HS-27A (cell line): Measurements from ENCODE around the gene PROX1.

ENCODE experiments used
- DNase-seq: peaks from one replicate; pipeline ENCODE4 v3.0.0-alpha.2; 2012; ENCODE audit warnings: low read depth, missing footprints

PROX1 gene

GRCh38 chr1:213987927-213988506, at the start of gene PROX1:
TSS of gene PROX1 (plus strand) at chr1:213987973. CDS start at chr1:213996536, 8,563 bp downstream.
- DNase-seq, result no peak

DNA sequence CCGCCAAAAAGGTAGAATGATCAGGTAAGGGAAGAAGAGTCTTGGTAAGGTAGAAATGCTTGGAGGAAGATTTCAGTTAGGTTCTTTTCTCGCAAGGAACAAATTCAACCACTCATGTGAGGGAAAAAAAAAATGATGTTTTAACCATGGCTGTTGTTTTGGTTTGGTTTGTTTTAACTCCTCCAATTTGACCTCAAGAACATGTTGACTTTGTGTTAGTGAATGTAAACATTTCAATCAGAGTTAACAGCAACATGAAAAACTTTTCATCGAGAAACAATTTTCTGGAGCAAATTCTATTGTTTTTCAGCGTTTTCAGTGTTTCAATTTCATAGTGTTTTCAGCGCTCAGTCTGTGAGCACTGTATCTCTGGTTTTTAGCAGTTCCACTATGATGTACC, 49.0 kb upstream of the PROX1 start:
- DNase-seq, result no peak

DNA sequence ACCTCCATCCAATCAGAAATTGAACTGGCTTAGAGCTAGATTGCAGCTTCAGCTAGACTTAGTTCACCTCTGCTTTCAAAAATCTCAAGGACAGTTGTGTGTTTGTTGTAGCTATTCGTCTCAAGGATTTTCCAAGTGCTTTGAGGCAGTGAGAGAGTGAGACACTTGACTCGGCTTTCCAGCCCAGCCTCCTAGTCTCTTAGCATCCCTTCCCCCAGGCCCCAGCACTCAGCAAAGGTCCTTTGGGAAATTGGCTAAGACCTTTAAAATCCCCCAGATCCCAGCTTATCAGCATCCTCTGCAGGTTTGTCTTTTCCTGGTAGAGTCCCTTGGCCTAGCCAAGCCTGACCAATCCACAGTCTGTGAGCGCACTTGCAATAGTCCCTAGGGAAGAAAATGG, 47.9 kb upstream of the PROX1 start:
- DNase-seq, result no peak

GRCh38 chr1:213940947-213941346, 46.8 kb upstream of the PROX1 start:
- DNase-seq, result no peak

GRCh38 chr1:213942061-213942460, 45.7 kb upstream of the PROX1 start:
- DNase-seq, result no peak

- no peak for DNase-seq
Observed at GRCh38 chr1:213947200-213947801, 40.5 kb upstream of the PROX1 start.

- no peak for DNase-seq
Observed at GRCh38 chr1:213951876-213952275, 35.9 kb upstream of the PROX1 start.

GRCh38 chr1:213953806-213954205, 34.0 kb upstream of the PROX1 start:
- no peak for DNase-seq

GRCh38 chr1:213956295-213956770, 31.4 kb upstream of the PROX1 start:
- no peak for DNase-seq

DNA sequence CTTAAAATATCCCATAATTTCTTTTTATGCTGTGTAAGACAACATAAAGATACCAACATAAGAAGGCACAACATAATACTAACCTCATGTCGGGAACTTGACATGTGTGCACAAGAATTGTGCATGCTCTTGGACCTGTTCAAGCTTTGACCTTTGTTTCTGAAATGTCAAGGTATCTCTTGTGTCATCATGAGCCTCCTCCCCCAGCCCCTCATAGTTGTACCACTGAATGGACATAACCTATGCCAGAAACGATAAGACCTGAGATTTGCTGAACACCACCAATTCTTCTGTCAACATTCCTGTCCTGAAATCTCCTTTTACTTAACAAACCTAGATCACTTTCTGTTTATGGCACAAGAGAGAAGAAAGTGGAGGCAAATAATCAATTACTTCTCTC, 29.4 kb upstream of the PROX1 start:
- DNase-seq, result no peak

DNA sequence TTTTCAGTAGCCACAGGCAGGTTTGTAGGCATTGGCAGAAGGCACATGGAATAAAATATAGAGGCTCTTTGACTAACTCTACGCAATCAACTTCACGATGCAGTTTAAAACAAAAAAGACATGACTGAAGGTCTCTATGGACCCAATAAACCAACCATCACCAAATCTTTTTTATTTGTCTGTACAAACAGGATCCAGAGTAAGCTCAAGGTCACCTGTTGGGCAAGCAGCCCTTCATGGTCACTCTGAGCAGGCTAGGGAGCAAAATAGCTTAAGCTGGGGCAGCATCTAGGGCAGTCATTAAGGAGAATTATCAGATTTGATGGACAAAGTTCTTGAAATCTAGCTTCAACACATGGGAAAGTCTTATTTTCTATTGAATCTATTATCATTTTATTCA, 26.8 kb upstream of the PROX1 start:
- DNase-seq, result no peak

DNA sequence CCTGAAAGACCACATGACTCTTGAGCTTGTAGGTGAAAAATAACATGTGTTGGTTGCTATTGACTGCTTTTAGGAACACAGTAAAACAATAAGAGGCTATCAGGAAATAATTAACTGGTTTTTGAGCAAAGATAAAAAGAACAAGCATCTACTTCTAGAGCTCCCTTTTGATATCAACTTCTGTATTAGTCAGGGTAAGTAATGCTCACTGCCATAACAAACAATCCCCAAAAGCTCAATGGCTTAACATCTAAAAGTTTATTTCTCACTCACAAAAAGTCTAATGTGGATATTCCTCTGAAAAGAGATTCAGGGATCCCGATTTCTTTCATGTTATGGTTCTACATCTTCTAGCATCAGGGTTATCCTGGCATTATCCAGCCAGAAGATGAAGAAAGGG, 25.3 kb upstream of the PROX1 start:
- DNase-seq, result no peak

DNA sequence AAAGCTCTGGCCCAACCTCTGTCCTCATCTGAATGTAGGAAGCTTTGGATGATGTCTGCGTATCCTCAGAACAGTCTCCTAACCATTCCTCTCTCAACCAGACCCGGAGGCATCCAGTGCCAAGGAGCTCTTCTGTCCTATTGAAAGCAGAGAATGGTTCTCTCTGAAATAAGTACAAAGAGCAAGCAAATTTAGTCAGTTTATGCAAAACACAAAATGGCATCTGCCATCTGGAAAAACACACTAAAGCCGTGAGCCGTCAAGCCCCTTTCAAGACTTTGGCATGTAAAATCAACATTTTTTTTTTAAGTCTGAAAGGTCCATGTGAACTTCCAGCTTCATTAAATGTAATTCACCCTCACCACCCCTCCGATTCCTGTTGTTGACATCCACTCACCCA, 21.7 kb upstream of the PROX1 start:
- DNase-seq, result no peak

GRCh38 chr1:213968146-213968825, 19.5 kb upstream of the PROX1 start:
- DNase-seq, result no peak

GRCh38 chr1:213969958-213970555, 17.7 kb upstream of the PROX1 start:
- DNase-seq, result no peak

- no peak for DNase-seq
Observed at GRCh38 chr1:213972141-213972540, 15.6 kb upstream of the PROX1 start.

DNA sequence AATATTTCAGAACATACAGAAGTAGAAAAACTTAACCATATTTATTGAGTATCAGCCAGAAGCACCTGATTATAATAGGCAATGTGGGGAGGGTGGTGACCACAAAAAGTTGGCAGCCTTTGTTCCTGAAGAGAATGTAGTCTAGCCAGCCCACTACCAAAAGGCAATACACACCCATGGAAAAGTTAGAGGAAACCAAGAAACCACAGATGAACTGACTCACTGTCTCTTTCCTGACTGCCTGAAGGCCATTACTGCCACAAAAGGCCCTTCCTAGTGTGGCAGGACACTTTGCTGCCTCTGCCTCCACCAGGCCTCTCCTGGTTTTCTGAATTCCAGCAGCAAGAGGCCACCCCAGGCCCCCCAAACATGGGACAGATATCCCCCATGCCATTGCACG, 14.6 kb upstream of the PROX1 start:
- no peak for DNase-seq

DNA sequence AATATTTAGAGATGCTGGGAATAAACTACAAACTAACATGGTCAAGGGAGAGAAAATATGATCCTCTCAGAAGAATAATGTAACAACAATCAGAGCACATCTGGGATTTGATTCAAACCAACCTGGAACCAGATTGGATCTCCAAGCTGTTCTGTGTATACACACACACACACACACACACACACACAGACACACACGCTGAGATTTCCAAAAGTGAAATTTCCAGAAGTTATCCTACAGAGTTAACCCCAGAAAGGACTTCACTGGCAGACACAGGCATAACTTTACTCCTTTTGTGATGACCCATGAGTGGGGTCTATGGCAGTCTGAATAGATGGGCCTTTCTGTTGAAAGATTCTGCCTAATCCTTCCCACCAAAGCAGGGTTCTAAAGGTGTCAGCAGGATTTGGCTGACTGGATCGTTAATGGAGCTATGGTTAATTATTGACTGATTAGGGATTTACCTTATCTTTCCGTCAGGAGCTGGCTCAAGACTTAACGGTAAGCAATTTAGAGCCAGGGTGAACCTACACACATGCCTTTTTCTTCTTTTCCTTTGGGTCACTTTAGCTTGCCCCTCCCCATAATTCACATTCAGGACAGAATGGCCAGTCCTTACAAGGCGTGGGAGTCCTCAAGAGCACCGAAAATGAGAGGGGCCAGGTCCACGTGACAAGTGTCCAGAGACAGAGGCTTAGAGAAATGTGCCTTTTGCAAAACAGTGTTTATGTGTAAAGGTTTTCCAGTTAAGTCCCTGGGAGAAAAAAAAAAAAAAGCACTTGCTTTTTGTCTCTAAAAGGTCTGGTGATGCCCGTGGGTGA, 10.9 kb upstream of the PROX1 start:
- DNase-seq, result no peak

DNA sequence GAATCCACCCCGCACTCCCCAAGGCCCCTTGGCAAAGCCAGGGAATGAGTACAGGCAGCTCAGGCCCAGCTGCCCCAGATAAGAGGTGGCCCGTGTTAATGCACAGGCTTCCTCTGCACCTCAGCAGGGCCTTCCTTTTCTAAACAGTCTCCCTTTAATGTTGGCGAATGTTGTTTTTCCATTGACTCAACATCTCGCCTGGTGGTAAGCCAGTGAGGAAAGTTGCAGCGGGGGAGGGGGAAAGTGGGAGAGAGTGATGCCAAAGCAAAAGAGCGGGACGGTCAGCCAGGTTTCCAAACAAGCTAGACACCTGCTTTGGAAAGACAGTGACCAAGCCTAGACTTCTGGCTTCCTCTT, 10.3 kb upstream of the PROX1 start:
- DNase-seq, result no peak

DNA sequence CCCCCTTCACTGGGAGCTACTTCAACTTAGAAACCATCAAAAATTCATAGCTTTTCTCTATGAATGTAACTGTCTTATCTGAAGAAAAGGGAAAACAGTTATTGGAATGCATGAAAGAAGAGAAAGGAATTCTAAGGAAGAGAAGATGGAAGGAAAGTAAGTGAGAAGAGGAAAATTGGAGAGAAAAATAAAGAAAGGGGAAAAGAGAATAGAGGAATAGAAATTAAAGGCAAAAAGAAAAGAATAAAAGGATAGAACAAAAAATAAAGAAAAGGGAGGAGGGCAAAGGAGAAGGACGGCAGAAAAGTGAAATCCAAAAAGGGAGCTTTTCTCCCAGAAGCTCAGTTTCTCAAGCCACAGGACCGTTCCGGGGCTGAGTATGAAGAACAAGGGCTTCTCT, 9.9 kb upstream of the PROX1 start:
- DNase-seq, result no peak

DNA sequence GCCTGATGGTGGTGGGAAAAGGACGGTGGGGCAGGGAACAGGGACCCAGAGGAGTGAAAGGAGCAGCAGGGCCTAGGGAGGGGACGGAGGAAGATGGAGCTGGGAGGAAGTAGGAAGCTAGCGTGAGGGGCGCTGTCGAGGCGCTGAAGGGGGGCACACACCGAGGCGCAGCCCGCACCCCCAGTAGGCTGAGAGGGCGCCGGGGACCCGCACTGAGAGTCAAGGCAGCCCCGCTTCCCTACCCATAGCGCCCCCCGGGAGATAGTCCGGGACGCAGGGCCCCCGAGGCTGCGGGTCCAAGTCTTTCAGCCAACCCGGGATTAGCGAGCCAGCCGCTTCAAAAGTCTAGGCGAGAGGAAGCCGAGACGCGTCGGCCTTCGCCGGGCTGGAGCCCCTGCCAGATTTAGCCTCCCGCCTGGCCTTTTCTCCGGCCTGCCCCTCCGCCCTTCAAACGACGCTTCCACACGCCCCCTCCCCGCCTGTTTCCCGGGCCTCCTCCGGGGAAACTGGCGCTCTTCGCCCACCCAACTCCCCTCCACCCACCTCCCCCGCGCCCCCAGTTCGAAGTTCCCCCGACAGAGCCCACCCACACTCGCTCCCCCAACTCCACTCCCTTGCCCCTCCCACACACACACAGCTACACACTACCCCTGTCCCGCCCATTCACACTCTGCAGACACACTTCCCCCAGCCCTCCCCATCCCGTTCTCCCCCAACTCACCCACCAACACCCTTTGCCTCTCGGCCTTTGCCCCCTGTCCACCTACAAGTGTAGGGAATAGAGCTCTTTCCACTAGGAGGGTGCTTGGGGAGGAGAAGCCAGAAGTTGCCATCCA, 7.8 kb upstream of the PROX1 start:
- DNase-seq, result no peak

GRCh38 chr1:213980906-213981305, 6.9 kb upstream of the PROX1 start:
- no peak for DNase-seq
